Dedifferentiated amniotic fluid mesenchymal stem cell (primary cell): ENCODE data around the gene PAIP2.
"Not testable (repeated sequence)": the region's sequence is repeated elsewhere in the genome, so short reads cannot be mapped to it uniquely, and the experiment has no call there.

Experiments used
- DNase-seq: peaks from one replicate; pipeline ENCODE4 v3.0.0-alpha.2; 2016; ENCODE audit errors: extremely low spot score

The PAIP2 gene

GRCh38 chr5:139392324-139392677 is 50.6 kb downstream of the PAIP2 start:
- no peak for DNase-seq

DNA sequence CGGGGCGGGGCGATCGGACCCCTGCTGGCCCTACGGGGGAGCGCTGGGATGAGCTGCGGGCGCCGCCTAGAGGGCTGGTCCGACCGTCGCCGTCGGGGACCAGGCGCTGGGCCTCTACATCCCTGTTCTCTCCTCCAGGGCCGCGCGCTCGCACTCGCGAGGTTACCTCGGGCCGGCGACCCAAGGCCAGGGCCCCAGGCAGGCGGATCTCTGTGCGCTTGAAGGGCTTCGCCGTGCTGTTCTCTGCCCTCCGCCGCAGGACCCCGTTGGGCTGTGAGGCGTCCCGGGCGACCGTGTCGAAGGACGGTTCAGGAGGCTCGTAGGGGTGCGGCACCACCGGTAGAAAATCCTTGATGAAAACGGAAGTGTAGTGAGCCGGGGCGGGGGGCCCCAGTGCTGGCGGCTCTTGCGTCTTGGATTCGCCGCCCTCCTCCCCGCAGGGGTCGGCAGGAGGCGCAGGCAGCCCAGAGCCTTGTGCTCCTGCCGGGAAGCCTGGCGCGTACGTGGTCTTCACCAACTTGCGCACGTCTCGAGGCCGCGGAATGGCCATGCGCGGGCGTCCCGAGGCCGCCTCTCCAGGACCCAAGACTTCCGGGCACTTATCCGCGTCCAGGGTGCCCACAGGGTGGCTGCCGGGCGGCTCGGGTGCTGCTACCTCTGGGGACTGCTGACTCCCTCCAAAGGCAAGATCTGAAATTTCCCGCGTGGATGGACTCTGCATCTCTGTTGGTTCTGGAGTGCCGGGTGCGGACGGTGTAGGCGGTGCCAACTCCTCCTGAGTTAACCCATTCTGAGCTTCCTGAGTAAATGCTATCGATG is 51.2 kb downstream of the PAIP2 start:
- no peak for DNase-seq

DNA sequence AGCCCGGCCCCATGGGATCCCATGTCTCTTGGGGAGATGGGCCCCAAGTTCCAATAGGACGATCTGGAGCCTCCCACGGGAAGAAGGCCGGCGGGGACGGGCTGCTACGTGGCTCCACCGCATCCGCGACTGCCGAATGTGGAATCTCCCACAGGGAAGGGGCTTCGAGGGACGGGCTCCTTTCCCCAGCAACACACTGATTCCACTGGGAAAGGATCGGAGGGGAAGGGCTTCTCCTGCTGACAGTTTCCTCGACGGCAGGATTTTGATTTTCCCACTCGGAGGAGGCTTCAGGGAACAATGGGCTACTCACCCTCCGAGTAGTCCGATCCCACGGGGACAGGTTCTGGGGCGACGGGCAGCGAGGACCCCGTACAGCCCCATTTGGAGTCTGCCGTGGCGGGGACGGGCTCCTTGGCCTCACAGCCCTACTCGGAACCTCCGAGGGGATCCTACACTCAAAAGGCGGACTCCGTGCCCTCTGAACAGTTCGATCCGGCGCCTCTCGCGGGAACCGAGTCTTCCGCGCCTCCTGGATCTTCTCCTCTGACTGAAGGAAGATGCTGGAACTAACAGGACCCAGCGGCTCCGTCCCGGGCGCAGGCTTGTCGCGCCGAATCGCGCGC is 52.0 kb downstream of the PAIP2 start:
- DNase-seq, result no peak

DNA sequence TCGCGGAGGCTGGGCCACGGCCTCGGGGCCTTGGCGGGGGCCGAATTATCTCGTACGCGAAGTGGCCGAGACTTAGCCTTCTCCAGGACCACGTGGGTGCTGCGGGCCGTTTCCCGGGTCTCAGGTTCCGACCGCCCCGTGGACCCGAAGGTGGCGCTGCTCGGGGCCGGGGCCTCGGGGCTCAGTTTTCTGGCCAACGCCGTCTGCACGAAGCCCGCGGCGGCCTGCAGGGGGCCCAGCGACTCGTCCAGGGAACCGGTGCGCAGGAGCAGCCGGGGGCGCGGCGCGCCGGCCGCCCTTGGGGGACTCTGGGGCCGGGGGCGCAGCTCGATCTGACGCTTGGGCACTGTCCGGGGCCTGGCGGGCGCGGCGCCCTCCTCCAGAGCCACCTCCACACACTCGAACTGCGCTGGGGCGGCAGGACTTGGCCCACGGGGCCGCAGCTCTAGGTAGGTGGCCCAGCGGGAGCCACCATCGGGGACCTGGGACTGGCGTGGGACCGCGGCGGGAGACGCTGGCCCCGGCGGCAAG is 52.5 kb downstream of the PAIP2 start:
- DNase-seq, result no peak

- DNase-seq, result no peak
Measured at GRCh38 chr5:139394654-139395566, 53.3 kb downstream of the PAIP2 start, which contains the start of gene PROB1. TSS of gene PROB1 (minus strand) at chr5:139395104. CDS start at chr5:139395081, 23 bp downstream.

- DNase-seq, result no peak
Measured at GRCh38 chr5:139395844-139396640, 54.4 kb downstream of the PAIP2 start.

GRCh38 chr5:139396691-139397090 is 55.0 kb downstream of the PAIP2 start:
- DNase-seq, result no peak

DNA sequence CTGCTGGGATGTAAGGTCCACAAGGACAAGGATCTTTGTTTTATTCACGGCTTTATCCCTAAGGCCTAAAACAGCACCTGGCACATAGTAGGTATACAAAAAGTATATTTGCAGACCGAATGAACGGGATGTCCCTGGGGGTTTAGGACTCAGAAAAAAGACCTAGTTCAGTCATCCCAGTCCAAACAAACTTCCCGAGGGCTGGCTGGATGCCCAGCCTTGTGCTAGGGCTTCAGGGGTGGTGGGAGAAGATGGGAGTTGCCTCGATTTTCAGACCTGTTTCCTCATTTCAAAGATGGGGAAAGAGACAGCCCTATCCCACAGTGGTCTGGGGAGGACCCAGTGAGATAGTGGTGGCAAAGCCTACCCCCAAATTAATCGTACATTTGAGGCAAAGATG is 56.3 kb downstream of the PAIP2 start:
- no peak for DNase-seq

DNA sequence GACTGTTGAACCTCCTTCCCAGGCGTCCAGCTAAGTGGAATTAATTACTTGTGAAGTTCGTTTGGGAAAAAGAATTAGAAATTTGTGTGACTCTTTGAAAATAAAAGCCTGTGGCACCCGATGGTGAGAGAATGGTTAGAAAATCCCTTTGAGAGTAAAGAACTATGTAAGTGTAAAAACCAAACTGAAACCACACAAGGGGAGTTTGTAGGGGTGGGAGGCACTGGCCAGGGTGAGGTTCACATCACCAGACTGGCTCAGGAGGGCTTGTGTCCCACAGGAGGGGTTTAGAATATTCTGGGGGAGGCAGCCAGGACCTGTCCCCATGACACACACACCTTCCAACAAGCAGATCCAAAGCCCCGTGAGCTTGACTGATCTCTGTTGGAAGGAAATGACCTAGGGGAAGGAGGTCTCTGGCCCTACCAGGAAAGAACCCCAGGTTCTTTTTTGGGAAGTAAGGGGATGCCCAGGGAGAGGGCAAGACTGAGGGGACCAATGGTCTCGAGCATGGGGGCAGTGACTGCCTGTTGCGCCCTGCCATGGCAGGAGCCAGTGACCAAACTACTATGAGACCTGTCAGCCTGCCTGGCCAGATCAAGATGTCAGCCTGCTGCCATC is 58.0 kb downstream of the PAIP2 start:
- DNase-seq, result no peak

GRCh38 chr5:139401546-139401945 is 59.9 kb downstream of the PAIP2 start:
- no peak for DNase-seq

DNA sequence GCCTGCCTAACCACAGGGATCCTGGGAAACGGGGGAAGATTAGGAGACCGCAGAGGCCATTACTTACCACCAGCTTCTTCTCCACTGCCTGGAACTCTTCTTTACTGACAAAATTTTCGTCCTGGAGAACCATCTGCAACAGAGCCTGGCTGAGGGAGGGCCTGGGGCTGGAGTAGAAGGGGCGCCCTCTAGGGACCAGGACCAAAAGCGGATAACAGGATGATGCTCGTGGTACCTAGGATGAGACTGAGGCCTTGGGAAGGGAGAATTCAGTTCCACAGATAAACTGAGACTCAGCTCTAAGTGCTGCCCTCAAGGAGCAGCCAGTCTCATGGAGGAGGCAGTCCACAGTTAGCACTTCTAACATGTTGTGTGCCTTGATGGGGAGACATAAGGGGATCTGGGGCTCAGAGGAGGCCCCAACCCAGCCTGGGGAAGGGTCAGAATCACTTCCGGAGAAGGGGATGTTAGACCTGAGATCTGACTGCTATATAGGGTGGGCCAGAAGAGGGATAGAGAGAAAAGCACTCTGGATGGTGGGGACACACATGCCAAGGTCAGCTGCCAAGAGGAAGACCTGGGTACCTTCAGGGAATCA is 61.0 kb downstream of the PAIP2 start:
- DNase-seq, result no peak

GRCh38 chr5:139403418-139403786 is 61.7 kb downstream of the PAIP2 start:
- DNase-seq, result no peak

- DNase-seq, result peak; percentile 95
Measured at GRCh38 chr5:139403787-139404483, 62.3 kb downstream of the PAIP2 start, which contains the start of gene SPATA24. TSS of gene SPATA24 (minus strand) at chr5:139404089. CDS start at chr5:139404060, 29 bp downstream.

GRCh38 chr5:139404484-139404840 is 62.8 kb downstream of the PAIP2 start:
- no peak for DNase-seq

- no peak for DNase-seq
Measured at GRCh38 chr5:139406963-139407362, 65.3 kb downstream of the PAIP2 start.

- DNase-seq, result no peak
Measured at GRCh38 chr5:139407517-139407916, 65.9 kb downstream of the PAIP2 start.

GRCh38 chr5:139408191-139408590 is 66.5 kb downstream of the PAIP2 start:
- DNase-seq, result no peak

DNA sequence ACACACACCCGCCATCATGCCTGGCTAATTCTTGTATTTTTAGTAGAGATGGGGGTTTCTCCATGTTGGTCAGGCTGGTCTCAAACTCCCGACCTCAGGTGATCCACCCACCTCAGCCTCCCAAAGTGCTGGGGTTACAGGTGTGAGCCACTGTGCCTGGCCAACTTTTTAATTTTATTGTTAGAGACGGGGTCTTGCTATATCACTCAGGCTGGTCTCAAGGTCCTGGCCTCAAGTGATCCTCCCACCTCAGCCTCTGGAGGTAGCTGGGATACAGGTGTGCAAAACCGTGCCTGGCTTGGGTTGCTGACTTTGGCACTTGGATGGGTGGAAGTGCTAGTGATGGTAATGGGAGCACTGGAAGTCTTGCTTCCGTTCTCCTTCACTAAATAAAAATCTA is 67.5 kb downstream of the PAIP2 start:
- DNase-seq, result not testable (repeated sequence)

DNA sequence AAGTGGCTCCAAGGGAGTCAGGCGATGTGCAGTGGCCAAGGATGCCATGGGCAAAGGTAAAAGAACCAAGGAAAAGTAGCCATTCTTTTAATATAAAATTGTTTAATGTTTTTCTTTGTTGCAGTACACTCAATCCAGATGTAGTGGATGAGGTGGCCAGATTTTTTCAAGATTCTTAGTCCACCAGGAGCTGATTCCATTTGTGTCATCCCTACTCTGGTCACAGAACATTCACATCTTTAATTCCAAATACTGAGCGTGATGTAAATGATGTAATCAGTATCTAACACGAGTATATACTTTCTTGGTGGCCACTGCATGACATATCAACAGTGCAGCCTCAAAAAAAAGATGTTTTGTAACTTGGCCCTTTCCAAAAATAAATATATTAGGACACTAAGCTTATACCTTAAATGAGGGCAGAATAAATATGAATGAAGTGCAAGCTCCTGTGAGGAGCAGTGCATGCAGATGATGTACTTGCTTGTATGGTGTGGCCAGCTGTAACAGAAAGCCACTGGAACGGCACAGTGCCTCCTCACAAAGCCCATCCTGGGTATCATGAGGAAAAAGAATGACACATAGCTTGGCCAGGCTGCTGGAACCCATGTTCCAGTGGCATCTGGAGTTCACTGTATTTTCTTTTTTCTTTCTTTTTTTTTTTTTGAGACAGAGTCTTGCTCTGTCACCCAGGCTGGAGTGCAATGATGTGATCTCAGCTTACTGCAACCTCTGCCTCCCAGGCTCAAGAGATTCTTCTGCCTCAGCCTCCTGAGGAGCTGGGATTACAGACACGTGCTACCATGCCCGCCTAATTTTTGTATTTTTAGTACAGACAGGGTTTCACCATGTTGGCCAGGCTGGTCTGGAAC is 68.7 kb downstream of the PAIP2 start:
- no peak for DNase-seq
